ENCODE results near the gene OR52E1.

- TF ChIP-seq EZH2 (optimal IDR thresholded peaks at IDR 0.05; ENCODE audit: low read depth, low read length): no peak
- TF ChIP-seq CTCF (IDR thresholded peaks at IDR 0.05; ENCODE audit: low read length): no peak
Measured at GRCh38 chr11:5088556-5088955, 19.2 kb downstream of the OR52E1 start.
